Peyer's patch (tissue), 4 donors: ENCODE results near the gene PROX1.

Experiments used
- CTCF ChIP-seq, 6 experiments: fragments of 450-650 bp in 4 of 6; fragments of 200-600 bp in 2 of 6; sonication (generic) in 1 of 6; IDR thresholded peaks; one replicate each; pipeline ENCODE4 v1.5.1; 2017 to 2019; ENCODE audit warnings: antibody characterized with exemption in 6 of 6, mild to moderate bottlenecking in 3 of 6, moderate library complexity in 1 of 6
- POLR2A ChIP-seq, 2 donors: fragments of 450-650 bp; IDR thresholded peaks; one replicate each; pipeline ENCODE4 v1.5.1; 2017; ENCODE audit warnings: antibody characterized with exemption in 2 of 2, mild to moderate bottlenecking in 2 of 2, moderate library complexity in 2 of 2

DNA sequence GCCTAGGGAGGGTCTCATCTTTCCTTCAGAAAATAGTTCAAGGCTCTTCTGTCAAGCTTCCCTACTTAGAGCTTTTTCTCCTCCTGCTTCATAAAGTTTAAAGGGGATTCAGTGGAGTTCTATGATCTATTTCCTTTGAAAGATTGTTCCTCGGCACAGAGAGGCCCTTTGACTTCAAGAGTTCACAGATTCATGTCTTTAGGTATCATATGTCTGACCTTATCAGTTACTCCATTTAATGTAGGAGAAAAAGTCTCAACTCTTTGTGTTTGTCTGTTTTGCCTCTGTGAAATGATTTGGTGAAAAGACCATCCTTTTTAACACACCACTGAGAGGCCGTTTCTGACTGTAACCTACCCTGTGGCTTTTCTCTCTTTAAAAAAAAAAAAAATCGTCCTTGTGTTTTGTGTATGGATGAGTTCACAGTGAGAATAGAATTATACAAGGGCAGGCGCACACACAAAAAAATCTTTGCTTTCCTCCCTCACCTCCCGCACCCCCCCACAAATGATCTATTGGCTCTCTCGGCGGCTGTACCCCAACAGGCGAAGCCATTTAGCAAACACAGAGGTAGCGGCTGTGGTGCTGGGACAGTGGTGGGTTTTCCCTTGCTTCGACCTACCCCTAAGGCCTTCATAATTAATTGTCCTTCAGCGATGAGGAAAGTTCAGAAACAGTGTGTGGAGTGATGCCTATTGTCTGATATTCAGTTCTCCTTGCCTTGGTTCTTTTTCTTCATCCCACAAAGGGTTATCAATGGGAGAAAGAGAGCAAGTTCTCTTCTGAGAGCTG, 29.6 kb downstream of the PROX1 start:
- TF ChIP-seq CTCF (IDR thresholded peaks at IDR 0.05) (no peak), POLR2A (IDR thresholded peaks at IDR 0.05) (no peak)
